Heart right ventricle (tissue), 16 donors: ENCODE measurements around the gene EMC1. TPM values are rescaled to one million over a fixed set of nuclear protein-coding genes. Genes with fewer than 3 reads are reported as not detected.
"Not testable (repeated sequence)": the region's sequence is repeated elsewhere in the genome, so short reads cannot be mapped to it uniquely, and the experiment has no call there.

Experiments
- ATAC-seq, 8 donors: fragments of 200-7000 bp; cut with Tn5 transposase; one replicate each; pipeline ENCODE4 v1.9.1; 2020; ENCODE audit warnings: mild to moderate bottlenecking in 8 of 8, moderate library complexity in 8 of 8, moderate number of reproducible peaks in 1 of 8
- DNase-seq, 2 donors: peaks; one replicate each; pipeline ENCODE4 v3.0.0-alpha.2; 2020
- H3K27ac ChIP-seq, 10 donors: fragments of 200-600 bp; sonication (generic) in 2 of 10; one replicate each; pipeline versions ENCODE4 v1.5.0 to v1.8.0; 2020 to 2022; ENCODE audit warnings: mild to moderate bottlenecking in 3 of 10
- H3K27me3 ChIP-seq, 7 donors: fragments of 200-600 bp; one replicate each; pipeline ENCODE4 v1.8.0; 2021 to 2022; ENCODE audit warnings: mild to moderate bottlenecking in 2 of 7
- H3K36me3 ChIP-seq, 9 donors: fragments of 200-600 bp; sonication (generic) in 1 of 9; one replicate each; pipeline versions ENCODE4 v1.5.0 to v1.8.0; 2020 to 2022; ENCODE audit warnings: mild to moderate bottlenecking in 2 of 9
- H3K4me1 ChIP-seq, 9 donors: fragments of 200-600 bp; sonication (generic) in 1 of 9; one replicate each; pipeline versions ENCODE4 v1.5.0 to v1.8.0; 2020 to 2022; ENCODE audit warnings: mild to moderate bottlenecking in 4 of 9
- H3K4me3 ChIP-seq, 10 donors: fragments of 200-600 bp; sonication (generic) in 2 of 10; one replicate each; pipeline versions ENCODE4 v1.5.0 to v1.8.0; 2020 to 2022; ENCODE audit warnings: mild to moderate bottlenecking in 7 of 10, moderate library complexity in 2 of 10
- H3K9me3 ChIP-seq, 11 donors: fragments of 200-600 bp in 10 of 11; sonication (generic) in 2 of 11; one replicate each; pipeline versions ENCODE4 v1.5.0 to v1.8.0; 2013 to 2022; ENCODE audit warnings: mild to moderate bottlenecking in 2 of 11, control low read depth in 1 of 11, moderate library complexity in 1 of 11
- CTCF ChIP-seq, 9 donors: fragments of 200-600 bp; sonication (generic) in 2 of 9; IDR thresholded peaks; one replicate each; pipeline versions ENCODE4 v1.5.0 to v1.8.0; 2021 to 2022; ENCODE audit warnings: antibody characterized with exemption in 9 of 9, mild to moderate bottlenecking in 5 of 9, moderate library complexity in 1 of 9
- WGBS, 2 donors: extraction: QIAGEN DNeasy Blood & Tissue Kit; methylation state at CpG; one replicate each; pipeline ENCODE4 v1.1.7; 2013; ENCODE audit warnings: inconsistent platforms in 1 of 2; 5-methylcytosine and 5-hydroxymethylcytosine counted together
- intact Hi-C, 10 donors: fragments of 100-400 bp; cut with DNase I; formaldehyde crosslinking; loops; one replicate each; pipeline versions ENCODE4 v1.11.1 to v1.14.2; 2022
- polyA plus RNA-seq, 2 donors: library from polyadenylated mRNA; stranded (reverse); fragments of 200-250 nt; gene quantifications; one replicate each; pipeline ENCODE4 v1.2.3, GENCODE V29; 2013
- total RNA-seq, 10 donors: library from RNA; stranded (reverse); fragmentation: NEBNext Ultra II Directional in 3 of 10; extraction: Animal tissue kit (Norgen Biotek cat#: 25700) in 3 of 10; gene quantifications; one replicate each; pipeline versions ENCODE4 v1.2.1 to v1.2.4, GENCODE V29; 2021 to 2023
- donor health status: Arrhythmogenic right ventricular cardiomyopathy.
- donor health status: ischemic (EF 13 %, LVEDD 7.1; RV severe dilation, severe dysfunction).
- donor health status: healthy with polysubstance abuse.
- donor health status: DM: no; HTN: yes; CAD: no.
- donor health status: DM: no; HTN: no; CAD: no.
- donor health status: ischemic (EF 25% LVEDD 6.9; RV normal size, moderate dysfunction).
- donor health status: ischemic (EF 25% LVEDD 5.7; RV mildly dilated, moderate dysfunction).
- donor health status: healthy.
- donor health status: DM: yes; HTN: yes; CAD: no.
- donor health status: Ischemic cardiomyopathy.
- donor health status: ischemic (EF 35%, LVEDD 5.7; RV mildly dilated, moderate dysfunction).
- donor health status: nonischemic (EF 11% LVEDD 7.7; RV severe dilation, severe dysfunction).
- donor health status: DM: yes; HTN: yes; CAD: no.
- donor health status: PGD.
- donor health status: ischemic (EF 29% LVEDD 5.4; RV normal size, mild dysfunction).
- donor health status: nonischemic (EF 23%, LVEDD 6.1; RV moderate dilation, normal function).

EMC1 gene
- total and polyA plus RNA-seq, 12 donors: 14.9 to 33.2 (median 27.3) TPM

- peak in 1 of 2 donors; percentile 13 for DNase-seq
- WGBS, 2 donors: 60 to 61% methylated on average over 7 of the region's 7 CpGs
- Histone ChIP-seq H3K4me1 (peaks cover 0 to 24% (median 8%) of the 10 kb centered on the region in 9 donors), H3K27ac (peak overlapping the region in 1 of 10 donors; percentile 25), H3K9me3 (no peaks in the 10 kb centered on the region), H3K36me3 (peaks cover 0 to 100% (median 52%) of the 10 kb centered on the region in 9 donors), H3K4me3 (no peak overlapping the region), H3K27me3 (no peaks in the 10 kb centered on the region)
- peak in 6 of 8 donors; percentile 53 to 84 (median 58) for ATAC-seq
- TF ChIP-seq CTCF (IDR thresholded peaks at IDR 0.05): no peak
- intact Hi-C loops: no loop called here
These were observed 30.3 kb downstream of the EMC1 start for GRCh38 chr1:19220991-19221390.

DNA sequence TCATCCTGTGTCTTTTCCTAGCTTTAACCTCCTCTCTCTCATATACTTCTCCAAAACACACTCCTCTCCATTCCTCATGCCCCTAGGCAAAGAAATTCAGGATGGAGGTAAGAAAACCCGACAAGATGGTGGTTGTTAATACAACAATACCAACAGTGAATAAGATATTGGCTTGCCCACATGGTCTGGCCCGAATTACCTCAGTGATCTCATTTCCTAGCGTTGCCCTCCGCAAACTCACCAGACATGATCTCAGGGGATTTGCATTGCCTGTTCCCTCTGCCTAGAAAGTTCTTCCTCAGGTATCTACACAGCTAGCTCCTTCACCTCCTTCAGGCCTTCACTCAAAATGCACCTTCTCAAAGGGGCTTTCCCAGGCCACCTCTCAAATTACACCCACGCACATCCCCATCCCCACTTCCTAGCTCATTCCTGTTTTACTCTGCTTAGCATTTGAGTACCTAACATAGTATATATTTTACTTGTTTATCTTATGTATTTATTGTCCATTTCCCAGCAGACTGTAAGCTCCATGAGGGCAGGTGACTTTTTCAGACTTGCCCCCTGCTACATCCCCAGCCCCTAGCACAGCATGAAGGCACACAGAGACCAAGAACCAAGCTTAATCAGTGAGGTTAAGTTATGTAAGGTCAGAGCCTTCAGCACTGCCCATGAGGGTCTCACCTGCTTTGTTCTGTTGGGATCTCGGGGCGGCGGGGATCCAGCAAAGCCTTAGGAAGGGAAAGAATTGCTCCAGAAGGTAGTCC lies 31.1 kb downstream of the EMC1 start:
- Histone ChIP-seq H3K27me3 (no peaks in the 10 kb centered on the region), H3K36me3 (peaks cover 0 to 100% (median 45%) of the 10 kb centered on the region in 9 donors), H3K9me3 (no peaks in the 10 kb centered on the region), H3K4me3 (no peak overlapping the region), H3K4me1 (peaks cover 0 to 26% (median 8%) of the 10 kb centered on the region in 9 donors), H3K27ac (peak overlapping the region in 6 of 10 donors; percentile 2 to 40 (median 23))
- WGBS, 2 donors: 81 to 90% methylated on average over 8 of the region's 8 CpGs
- DNase-seq (no peak), ATAC-seq (no peak)
- intact Hi-C loops: no loop called here
- no peak for TF ChIP-seq CTCF (IDR thresholded peaks at IDR 0.05)

GRCh38 chr1:19219451-19219850 lies 31.9 kb downstream of the EMC1 start:
- no peak overlapping the region for H3K4me3 ChIP-seq
- no peak for TF ChIP-seq CTCF (IDR thresholded peaks at IDR 0.05)
- H3K27me3 ChIP-seq: no peaks in the 10 kb centered on the region
- 80 to 87% methylated on average over 7 of the region's 7 CpGs for WGBS, 2 donors
- intact Hi-C loops: loop anchor here in 1 of 10 donors (10.0 kb wide), 1 partner anchor 375 kb away; a partner anchor contains a TSS
- ATAC-seq: no peak
- no peaks in the 10 kb centered on the region for H3K9me3 ChIP-seq
- H3K27ac ChIP-seq: peak overlapping the region in 1 of 10 donors; percentile 10
- peaks cover 0 to 100% (median 37%) of the 10 kb centered on the region in 9 donors for H3K36me3 ChIP-seq
- no peak for DNase-seq
- H3K4me1 ChIP-seq: peaks cover 0 to 32% (median 8%) of the 10 kb centered on the region in 9 donors

DNA sequence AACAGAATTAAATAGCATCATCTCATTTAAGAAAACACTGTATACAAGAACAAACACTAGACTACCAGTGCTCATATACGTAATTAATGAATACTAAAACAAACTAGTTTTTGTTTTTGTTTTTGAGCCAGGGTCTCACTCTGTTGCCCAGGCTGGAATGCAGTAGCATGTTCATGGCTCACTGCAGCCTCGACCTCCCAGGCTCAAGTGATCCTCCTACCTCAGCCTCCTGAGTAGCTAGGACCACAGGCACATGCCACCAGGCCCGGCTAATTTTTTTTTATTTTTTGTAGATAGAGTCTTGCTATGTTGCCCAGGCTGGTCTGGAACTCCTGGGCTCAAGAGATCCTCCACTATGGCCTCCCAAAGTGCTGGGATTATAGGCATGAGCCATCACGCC lies 34.7 kb downstream of the EMC1 start:
- H3K9me3 ChIP-seq, H3K27ac ChIP-seq, ATAC-seq, H3K27me3 ChIP-seq, H3K4me3 ChIP-seq, DNase-seq: not testable (repeated sequence)
- Histone ChIP-seq H3K36me3 (peaks cover 0 to 85% (median 10%) of the 10 kb centered on the region in 9 donors), H3K4me1 (peaks cover 2 to 49% (median 23%) of the 10 kb centered on the region in 9 donors)
- intact Hi-C loops: loop anchor here in 1 of 10 donors (10.0 kb wide), 1 partner anchor 378 kb away; a partner anchor contains a TSS
- WGBS, 2 donors: 98% methylated on average over 4 of the region's 4 CpGs

DNA sequence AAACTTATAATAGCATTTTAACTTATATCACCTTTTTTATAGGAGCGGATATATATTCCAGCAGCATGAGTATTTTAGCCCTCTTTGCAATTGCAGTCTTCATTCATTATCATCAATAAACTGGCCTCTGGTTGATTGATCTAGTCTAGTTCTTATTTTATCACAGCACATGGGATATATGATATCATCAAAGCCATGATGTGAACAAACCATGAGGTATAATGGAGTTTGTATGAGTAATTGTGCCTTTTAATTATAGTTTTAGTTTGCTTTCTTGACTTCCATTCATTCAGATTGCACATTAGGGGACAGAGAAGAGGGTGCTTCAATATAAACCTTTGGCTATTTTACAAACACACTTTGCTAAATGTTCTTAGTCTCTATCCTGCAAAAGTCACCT lies 37.7 kb downstream of the EMC1 start:
- intact Hi-C loops: loop anchor here in 1 of 10 donors (10.0 kb wide), 1 partner anchor 381 kb away; a partner anchor contains a TSS
- Histone ChIP-seq H3K4me1 (peaks cover 3 to 41% (median 31%) of the 10 kb centered on the region in 9 donors), H3K4me3 (no peak overlapping the region), H3K9me3 (no peaks in the 10 kb centered on the region), H3K27ac (no peak overlapping the region), H3K36me3 (peaks cover 0 to 55% (median 0%) of the 10 kb centered on the region in 9 donors), H3K27me3 (no peaks in the 10 kb centered on the region)
- ATAC-seq (no peak), DNase-seq (no peak)
- TF ChIP-seq CTCF (IDR thresholded peaks at IDR 0.05): no peak
- 93 to 100% methylated on average over 1 of the region's 1 CpG for WGBS, 2 donors
